Lower lobe of right lung (tissue), 2 donors: ENCODE measurements around the gene MAP9. TPM values are rescaled to one million over a fixed set of nuclear protein-coding genes. Genes with fewer than 3 reads are reported as not detected.
"Not testable (repeated sequence)": the region's sequence is repeated elsewhere in the genome, so short reads cannot be mapped to it uniquely, and the experiment has no call there.

ENCODE experiments used
- ATAC-seq, 2 donors: fragments of 200-7000 bp; cut with Tn5 transposase; one replicate each; pipeline ENCODE4 v1.9.1; 2020 to 2022; ENCODE audit warnings: mild to moderate bottlenecking in 2 of 2, moderate library complexity in 2 of 2
- DNase-seq: peaks from one replicate; pipeline ENCODE4 v3.0.0-alpha.2; 2020
- H3K27ac ChIP-seq: fragments of 200-600 bp; one replicate; pipeline ENCODE4 v1.8.0; 2022
- H3K27me3 ChIP-seq: fragments of 200-600 bp; one replicate; pipeline ENCODE4 v1.8.0; 2022; ENCODE audit warnings: low read depth
- H3K36me3 ChIP-seq: fragments of 200-600 bp; one replicate; pipeline ENCODE4 v1.8.0; 2022; ENCODE audit warnings: mild to moderate bottlenecking
- H3K4me1 ChIP-seq: fragments of 200-600 bp; one replicate; pipeline ENCODE4 v1.8.0; 2022
- H3K4me3 ChIP-seq: fragments of 200-600 bp; one replicate; pipeline ENCODE4 v1.8.0; 2022; ENCODE audit warnings: mild to moderate bottlenecking
- H3K9me3 ChIP-seq: fragments of 200-600 bp; one replicate; pipeline ENCODE4 v1.8.0; 2022
- intact Hi-C: fragments of 100-400 bp; cut with DNase I; formaldehyde crosslinking; loops from one replicate; pipeline ENCODE4 v1.11.0; 2022
- total RNA-seq: library from RNA; stranded (reverse); fragmentation: NEBNext Ultra II Directional; extraction: Animal tissue kit (Norgen Biotek cat#: 25700); gene quantifications from one replicate; pipeline ENCODE4 v1.2.1, GENCODE V29; 2021
- TF ChIP-seq, protein P1 (sequence below): fragments of 200-600 bp; IDR thresholded peaks from one replicate; pipeline ENCODE4 v1.8.0; 2022; ENCODE audit warnings: antibody characterized with exemption, mild to moderate bottlenecking
- donor health status: DM: no; HTN: yes; CAD: no; lungs with severe emphysema.

MAP9 gene
- total RNA-seq, 1 donor from 2014 or later, result 14.7 TPM

- H3K27me3 ChIP-seq, result no peaks in the 10 kb centered on the region
- DNase-seq (no peak), ATAC-seq (no peak)
- intact Hi-C loops, result no loop called here
- TF ChIP-seq, protein P1, sequence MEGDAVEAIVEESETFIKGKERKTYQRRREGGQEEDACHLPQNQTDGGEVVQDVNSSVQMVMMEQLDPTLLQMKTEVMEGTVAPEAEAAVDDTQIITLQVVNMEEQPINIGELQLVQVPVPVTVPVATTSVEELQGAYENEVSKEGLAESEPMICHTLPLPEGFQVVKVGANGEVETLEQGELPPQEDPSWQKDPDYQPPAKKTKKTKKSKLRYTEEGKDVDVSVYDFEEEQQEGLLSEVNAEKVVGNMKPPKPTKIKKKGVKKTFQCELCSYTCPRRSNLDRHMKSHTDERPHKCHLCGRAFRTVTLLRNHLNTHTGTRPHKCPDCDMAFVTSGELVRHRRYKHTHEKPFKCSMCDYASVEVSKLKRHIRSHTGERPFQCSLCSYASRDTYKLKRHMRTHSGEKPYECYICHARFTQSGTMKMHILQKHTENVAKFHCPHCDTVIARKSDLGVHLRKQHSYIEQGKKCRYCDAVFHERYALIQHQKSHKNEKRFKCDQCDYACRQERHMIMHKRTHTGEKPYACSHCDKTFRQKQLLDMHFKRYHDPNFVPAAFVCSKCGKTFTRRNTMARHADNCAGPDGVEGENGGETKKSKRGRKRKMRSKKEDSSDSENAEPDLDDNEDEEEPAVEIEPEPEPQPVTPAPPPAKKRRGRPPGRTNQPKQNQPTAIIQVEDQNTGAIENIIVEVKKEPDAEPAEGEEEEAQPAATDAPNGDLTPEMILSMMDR, result no peak
- no peaks in the 10 kb centered on the region for H3K4me1 ChIP-seq
- no peaks in the 10 kb centered on the region for H3K9me3 ChIP-seq
- H3K4me3 ChIP-seq, result no peak overlapping the region
- H3K36me3 ChIP-seq, result no peaks in the 10 kb centered on the region
- H3K27ac ChIP-seq, result no peak overlapping the region
These were observed 54.0 kb downstream of the MAP9 start for GRCh38 chr4:155322782-155323181.

DNA sequence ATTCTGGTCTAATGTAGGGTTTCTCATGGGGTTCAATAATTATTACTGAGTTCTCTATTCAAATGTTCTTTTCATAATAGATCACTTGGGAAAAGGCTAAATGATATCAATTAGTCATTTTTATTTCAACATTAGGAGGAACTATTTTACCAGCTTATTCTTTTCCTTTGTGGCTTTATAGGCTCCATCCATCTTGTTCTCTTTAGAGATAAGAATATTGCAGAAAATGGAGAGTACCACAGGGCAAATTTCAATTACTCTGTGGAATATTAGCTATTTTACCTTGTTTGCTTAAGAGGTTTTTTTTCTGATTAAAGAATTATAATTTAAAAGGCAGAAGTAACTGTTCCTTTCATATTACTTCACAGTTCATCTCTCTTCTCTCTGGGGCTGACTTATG, 55.8 kb downstream of the MAP9 start:
- ATAC-seq (no peak), DNase-seq (no peak)
- Histone ChIP-seq H3K36me3 (no peaks in the 10 kb centered on the region), H3K27ac (no peak overlapping the region), H3K9me3 (no peaks in the 10 kb centered on the region), H3K4me3 (no peak overlapping the region), H3K4me1 (no peaks in the 10 kb centered on the region), H3K27me3 (no peaks in the 10 kb centered on the region)
- TF ChIP-seq, protein P1, result no peak
- intact Hi-C loops, result no loop called here

DNA sequence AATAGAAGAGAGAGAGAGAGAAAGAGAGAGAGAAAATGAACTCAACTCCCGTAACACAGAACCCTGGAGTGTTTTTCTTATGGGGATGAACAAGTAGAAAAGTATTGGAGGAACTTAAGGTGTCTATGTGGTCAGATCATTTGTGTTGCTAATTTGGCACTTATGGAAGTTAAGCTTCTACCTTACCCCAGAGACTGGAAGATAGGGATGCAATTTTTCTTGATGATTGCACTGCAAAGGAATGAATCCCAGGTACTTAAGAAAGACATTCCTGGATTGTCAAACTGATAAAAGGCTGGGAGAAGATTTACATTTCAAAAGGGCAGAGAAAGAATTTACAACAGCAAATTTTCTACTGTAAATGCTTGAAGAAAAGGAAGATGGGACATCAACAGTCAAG, 57.2 kb downstream of the MAP9 start:
- ATAC-seq, result no peak
- Histone ChIP-seq H3K36me3 (no peaks in the 10 kb centered on the region), H3K9me3 (no peaks in the 10 kb centered on the region), H3K4me3 (no peak overlapping the region), H3K4me1 (no peaks in the 10 kb centered on the region), H3K27me3 (no peaks in the 10 kb centered on the region), H3K27ac (no peak overlapping the region)
- intact Hi-C loops, result no loop called here
- TF ChIP-seq, protein P1, result no peak
- DNase-seq, result no peak

DNA sequence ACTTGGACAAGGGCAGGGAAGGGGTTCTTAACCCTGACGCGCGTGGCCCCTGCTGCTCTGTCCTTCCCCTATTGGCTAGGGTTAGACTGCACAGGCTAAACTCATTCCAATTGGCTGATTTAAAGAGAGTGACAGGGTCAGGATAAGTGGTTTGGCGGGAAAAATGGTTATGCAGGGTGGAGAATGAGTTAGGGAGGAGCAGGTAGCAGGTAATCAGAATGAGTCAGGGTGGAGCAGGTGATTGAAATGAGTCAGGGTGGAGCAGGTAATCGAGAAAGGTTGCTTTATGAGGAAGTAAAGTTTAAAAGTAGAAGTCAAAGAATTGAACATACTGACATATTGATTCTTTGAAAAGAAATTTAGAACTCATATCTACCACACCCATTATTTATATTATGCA, 64.7 kb downstream of the MAP9 start:
- intact Hi-C loops, ATAC-seq, H3K27ac ChIP-seq, DNase-seq, H3K4me3 ChIP-seq, H3K36me3 ChIP-seq, H3K9me3 ChIP-seq, H3K4me1 ChIP-seq, H3K27me3 ChIP-seq: not testable (repeated sequence)

DNA sequence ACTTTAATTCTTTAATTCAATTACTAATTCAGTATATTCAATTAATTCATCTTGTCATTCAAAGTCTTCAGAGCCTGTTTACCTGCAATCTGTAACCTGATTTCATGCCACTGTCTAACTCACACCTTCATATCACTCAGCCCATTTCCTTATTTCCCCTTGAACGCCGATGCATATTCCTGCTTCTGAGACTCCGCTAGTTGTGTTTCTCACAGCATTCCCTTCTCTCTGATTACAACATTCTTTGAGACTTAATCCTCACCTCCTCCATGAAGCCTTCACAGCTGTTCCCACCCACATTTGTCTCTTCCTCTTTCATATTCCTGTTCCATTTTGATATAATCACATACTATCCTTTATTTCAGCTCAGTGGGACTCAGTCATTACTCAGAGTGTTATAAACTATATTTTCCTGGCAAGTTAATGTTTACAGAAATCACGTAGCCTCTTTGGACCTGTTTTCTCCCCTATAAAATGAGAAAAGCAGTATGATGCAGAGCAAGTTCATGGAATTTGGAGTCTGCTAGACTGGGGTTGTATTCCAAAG, 69.0 kb downstream of the MAP9 start:
- Histone ChIP-seq H3K27me3 (no peaks in the 10 kb centered on the region), H3K36me3 (no peaks in the 10 kb centered on the region), H3K4me1 (no peaks in the 10 kb centered on the region), H3K27ac (no peak overlapping the region), H3K4me3 (no peak overlapping the region), H3K9me3 (no peaks in the 10 kb centered on the region)
- intact Hi-C loops, result no loop called here
- ATAC-seq (no peak), DNase-seq (no peak)
- TF ChIP-seq, protein P1, result no peak

GRCh38 chr4:155305619-155306018, 71.1 kb downstream of the MAP9 start:
- Histone ChIP-seq H3K4me3 (no peak overlapping the region), H3K27me3 (no peaks in the 10 kb centered on the region), H3K27ac (no peak overlapping the region), H3K4me1 (no peaks in the 10 kb centered on the region), H3K36me3 (no peaks in the 10 kb centered on the region), H3K9me3 (no peaks in the 10 kb centered on the region)
- DNase-seq (no peak), ATAC-seq (no peak)
- TF ChIP-seq, protein P1, result no peak
- intact Hi-C loops, result no loop called here
